ENCODE data around the gene AIF1L.

- TF ChIP-seq CTCF (IDR thresholded peaks at IDR 0.05): no peak
- no peak for TF ChIP-seq ZFX (IDR thresholded peaks at IDR 0.05; ENCODE audit: borderline replicate concordance)
Measured at GRCh38 chr9:131096269-131097125, at the start of gene AIF1L.

Measured in 22Rv1 (cell line).